ENCODE measurements around the gene AFF1.
"Not testable (repeated sequence)": the region's sequence is repeated elsewhere in the genome, so short reads cannot be mapped to it uniquely, and the experiment has no call there.

DNA sequence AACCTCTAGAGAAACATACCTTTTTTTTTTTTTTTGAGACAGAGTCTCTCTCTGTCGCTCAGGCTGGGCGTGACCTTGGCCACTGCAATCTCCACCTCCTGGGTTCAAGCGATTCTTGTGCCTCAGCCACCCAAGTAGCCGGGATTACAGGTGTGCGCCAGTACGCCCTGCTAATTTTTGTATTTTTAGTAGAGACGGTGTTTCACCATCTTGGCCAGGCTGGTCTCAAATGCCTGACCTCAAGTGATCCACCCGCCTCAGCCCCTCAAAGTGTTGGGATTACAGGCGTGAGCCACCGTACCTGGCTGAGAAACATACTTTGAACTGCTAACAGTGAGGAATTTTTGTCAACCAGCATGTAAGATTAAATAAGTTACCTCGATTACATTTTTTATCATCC lies 150.9 kb downstream of the AFF1 start:
- TF ChIP-seq, protein P1, sequence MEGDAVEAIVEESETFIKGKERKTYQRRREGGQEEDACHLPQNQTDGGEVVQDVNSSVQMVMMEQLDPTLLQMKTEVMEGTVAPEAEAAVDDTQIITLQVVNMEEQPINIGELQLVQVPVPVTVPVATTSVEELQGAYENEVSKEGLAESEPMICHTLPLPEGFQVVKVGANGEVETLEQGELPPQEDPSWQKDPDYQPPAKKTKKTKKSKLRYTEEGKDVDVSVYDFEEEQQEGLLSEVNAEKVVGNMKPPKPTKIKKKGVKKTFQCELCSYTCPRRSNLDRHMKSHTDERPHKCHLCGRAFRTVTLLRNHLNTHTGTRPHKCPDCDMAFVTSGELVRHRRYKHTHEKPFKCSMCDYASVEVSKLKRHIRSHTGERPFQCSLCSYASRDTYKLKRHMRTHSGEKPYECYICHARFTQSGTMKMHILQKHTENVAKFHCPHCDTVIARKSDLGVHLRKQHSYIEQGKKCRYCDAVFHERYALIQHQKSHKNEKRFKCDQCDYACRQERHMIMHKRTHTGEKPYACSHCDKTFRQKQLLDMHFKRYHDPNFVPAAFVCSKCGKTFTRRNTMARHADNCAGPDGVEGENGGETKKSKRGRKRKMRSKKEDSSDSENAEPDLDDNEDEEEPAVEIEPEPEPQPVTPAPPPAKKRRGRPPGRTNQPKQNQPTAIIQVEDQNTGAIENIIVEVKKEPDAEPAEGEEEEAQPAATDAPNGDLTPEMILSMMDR (IDR thresholded peaks at IDR 0.05; ENCODE audit: insufficient read depth, low read depth, low read length) = not testable (repeated sequence)
- TF ChIP-seq EZH2 (IDR thresholded peaks at IDR 0.05; ENCODE audit: insufficient read depth, low read length) = not testable (repeated sequence)
